AG08396 (cell line): ENCODE measurements around the gene DENND2D.

Experiments
- DNase-seq: peaks from one replicate; pipeline ENCODE4 v3.0.0; 2012; ENCODE audit warnings: low spot score, mixed read lengths

Gene DENND2D

GRCh38 chr1:111202707-111203623 lies 2.5 kb upstream of the DENND2D start:
- DNase-seq: no peak

GRCh38 chr1:111202366-111202706 lies 1.9 kb upstream of the DENND2D start:
- DNase-seq: no peak

- no peak for DNase-seq
Measured at GRCh38 chr1:111201275-111202090, 1.0 kb upstream of the DENND2D start.

- DNase-seq: no peak
Measured at GRCh38 chr1:111200802-111201161, 336 bp upstream of the DENND2D start.

- no peak for DNase-seq
Measured at GRCh38 chr1:111199329-111199728, 1.1 kb downstream of the DENND2D start.

GRCh38 chr1:111198836-111199235 lies 1.6 kb downstream of the DENND2D start:
- DNase-seq: no peak

GRCh38 chr1:111197598-111198284 lies 2.7 kb downstream of the DENND2D start:
- DNase-seq: no peak

- no peak for DNase-seq
Measured at GRCh38 chr1:111196213-111196612, 4.2 kb downstream of the DENND2D start.

- DNase-seq: no peak
Measured at GRCh38 chr1:111195002-111195684, 5.3 kb downstream of the DENND2D start.

GRCh38 chr1:111193712-111194480 lies 6.5 kb downstream of the DENND2D start:
- no peak for DNase-seq

- no peak for DNase-seq
Measured at GRCh38 chr1:111192658-111193519, 7.6 kb downstream of the DENND2D start.

GRCh38 chr1:111192074-111192473 lies 8.4 kb downstream of the DENND2D start:
- no peak for DNase-seq

GRCh38 chr1:111191496-111191895 lies 8.9 kb downstream of the DENND2D start:
- DNase-seq: peak; percentile 88

GRCh38 chr1:111190931-111191451 lies 9.5 kb downstream of the DENND2D start:
- DNase-seq: no peak

GRCh38 chr1:111184663-111185062 lies 15.8 kb downstream of the DENND2D start:
- DNase-seq: no peak

GRCh38 chr1:111183308-111184069 lies 17.0 kb downstream of the DENND2D start:
- no peak for DNase-seq

- DNase-seq: no peak
Measured at GRCh38 chr1:111182052-111182451, 18.4 kb downstream of the DENND2D start.

GRCh38 chr1:111179968-111180533 lies 20.4 kb downstream of the DENND2D start:
- DNase-seq: no peak

GRCh38 chr1:111176678-111177077 lies 23.8 kb downstream of the DENND2D start:
- DNase-seq: no peak
